Skin of body (tissue), 2 donors: Measurements from ENCODE around the gene FGA. TPM values are rescaled to one million over a fixed set of nuclear protein-coding genes. Genes with fewer than 3 reads are reported as not detected.

ENCODE experiments used
- DNase-seq: peaks from one replicate; lab custom pipeline; 2025; lab: John Stamatoyannopoulos, UW
- total RNA-seq: library from RNA; depleted of rRNA; stranded (reverse); fragments of >200 nt; gene quantifications from one replicate; pipeline ENCODE4 v1.2.3, GENCODE V29; 2014

The FGA gene
- total RNA-seq, 1 donor from 2014 or later = not detected

GRCh38 chr4:154583230-154583629, 7.3 kb downstream of the FGA start:
- no peak for DNase-seq

- DNase-seq = no peak
Measured at GRCh38 chr4:154582723-154583122, 7.8 kb downstream of the FGA start.

- no peak for DNase-seq
Measured at GRCh38 chr4:154579927-154580326, 10.6 kb downstream of the FGA start.

- no peak for DNase-seq
Measured at GRCh38 chr4:154578919-154579318, 11.6 kb downstream of the FGA start.

GRCh38 chr4:154577324-154577723, 13.2 kb downstream of the FGA start:
- no peak for DNase-seq

- DNase-seq = no peak
Measured at GRCh38 chr4:154574311-154574710, 16.2 kb downstream of the FGA start.

- DNase-seq = no peak
Measured at GRCh38 chr4:154573190-154573870, 17.2 kb downstream of the FGA start.

- no peak for DNase-seq
Measured at GRCh38 chr4:154569584-154569983, 21.0 kb downstream of the FGA start.

GRCh38 chr4:154569028-154569427, 21.5 kb downstream of the FGA start:
- no peak for DNase-seq

GRCh38 chr4:154566639-154567204, 23.8 kb downstream of the FGA start:
- DNase-seq = no peak

GRCh38 chr4:154565704-154566103, 24.8 kb downstream of the FGA start:
- no peak for DNase-seq

- no peak for DNase-seq
Measured at GRCh38 chr4:154564311-154564710, 26.2 kb downstream of the FGA start.

GRCh38 chr4:154562697-154563254, 27.8 kb downstream of the FGA start, which contains the start of gene FGB:
FGB (plus strand) TSS chr4:154563011; CDS start chr4:154563019, 8 bp downstream.
- no peak for DNase-seq

- DNase-seq = no peak
Measured at GRCh38 chr4:154560824-154561231, 29.7 kb downstream of the FGA start.

- no peak for DNase-seq
Measured at GRCh38 chr4:154560419-154560801, 30.1 kb downstream of the FGA start.

GRCh38 chr4:154559494-154560418, 30.8 kb downstream of the FGA start:
- no peak for DNase-seq

GRCh38 chr4:154559141-154559493, 31.4 kb downstream of the FGA start:
- DNase-seq = no peak

- DNase-seq = peak; percentile 79
Measured at GRCh38 chr4:154551872-154552686, 38.5 kb downstream of the FGA start.

- peak; percentile 90 for DNase-seq
Measured at GRCh38 chr4:154549894-154550790, 40.4 kb downstream of the FGA start, which contains the start of gene PLRG1. PLRG1 (minus strand) TSS chr4:154550400; CDS start chr4:154550308, 92 bp downstream.

GRCh38 chr4:154545689-154546088, 44.9 kb downstream of the FGA start:
- no peak for DNase-seq
